ENCODE data around the gene SORD. TPM values are rescaled to one million over a fixed set of nuclear protein-coding genes. Genes with fewer than 3 reads are reported as not detected.
"Not testable (repeated sequence)": the region's sequence is repeated elsewhere in the genome, so short reads cannot be mapped to it uniquely, and the experiment has no call there.

SORD gene
- total and polyA plus RNA-seq, 9 of the 15 experiments (the other 6 are each of a cell fraction or from before 2014, with no cell fraction given): 5.9 to 79.2 (median 29.6) TPM

- TF ChIP-seq, protein P1, sequence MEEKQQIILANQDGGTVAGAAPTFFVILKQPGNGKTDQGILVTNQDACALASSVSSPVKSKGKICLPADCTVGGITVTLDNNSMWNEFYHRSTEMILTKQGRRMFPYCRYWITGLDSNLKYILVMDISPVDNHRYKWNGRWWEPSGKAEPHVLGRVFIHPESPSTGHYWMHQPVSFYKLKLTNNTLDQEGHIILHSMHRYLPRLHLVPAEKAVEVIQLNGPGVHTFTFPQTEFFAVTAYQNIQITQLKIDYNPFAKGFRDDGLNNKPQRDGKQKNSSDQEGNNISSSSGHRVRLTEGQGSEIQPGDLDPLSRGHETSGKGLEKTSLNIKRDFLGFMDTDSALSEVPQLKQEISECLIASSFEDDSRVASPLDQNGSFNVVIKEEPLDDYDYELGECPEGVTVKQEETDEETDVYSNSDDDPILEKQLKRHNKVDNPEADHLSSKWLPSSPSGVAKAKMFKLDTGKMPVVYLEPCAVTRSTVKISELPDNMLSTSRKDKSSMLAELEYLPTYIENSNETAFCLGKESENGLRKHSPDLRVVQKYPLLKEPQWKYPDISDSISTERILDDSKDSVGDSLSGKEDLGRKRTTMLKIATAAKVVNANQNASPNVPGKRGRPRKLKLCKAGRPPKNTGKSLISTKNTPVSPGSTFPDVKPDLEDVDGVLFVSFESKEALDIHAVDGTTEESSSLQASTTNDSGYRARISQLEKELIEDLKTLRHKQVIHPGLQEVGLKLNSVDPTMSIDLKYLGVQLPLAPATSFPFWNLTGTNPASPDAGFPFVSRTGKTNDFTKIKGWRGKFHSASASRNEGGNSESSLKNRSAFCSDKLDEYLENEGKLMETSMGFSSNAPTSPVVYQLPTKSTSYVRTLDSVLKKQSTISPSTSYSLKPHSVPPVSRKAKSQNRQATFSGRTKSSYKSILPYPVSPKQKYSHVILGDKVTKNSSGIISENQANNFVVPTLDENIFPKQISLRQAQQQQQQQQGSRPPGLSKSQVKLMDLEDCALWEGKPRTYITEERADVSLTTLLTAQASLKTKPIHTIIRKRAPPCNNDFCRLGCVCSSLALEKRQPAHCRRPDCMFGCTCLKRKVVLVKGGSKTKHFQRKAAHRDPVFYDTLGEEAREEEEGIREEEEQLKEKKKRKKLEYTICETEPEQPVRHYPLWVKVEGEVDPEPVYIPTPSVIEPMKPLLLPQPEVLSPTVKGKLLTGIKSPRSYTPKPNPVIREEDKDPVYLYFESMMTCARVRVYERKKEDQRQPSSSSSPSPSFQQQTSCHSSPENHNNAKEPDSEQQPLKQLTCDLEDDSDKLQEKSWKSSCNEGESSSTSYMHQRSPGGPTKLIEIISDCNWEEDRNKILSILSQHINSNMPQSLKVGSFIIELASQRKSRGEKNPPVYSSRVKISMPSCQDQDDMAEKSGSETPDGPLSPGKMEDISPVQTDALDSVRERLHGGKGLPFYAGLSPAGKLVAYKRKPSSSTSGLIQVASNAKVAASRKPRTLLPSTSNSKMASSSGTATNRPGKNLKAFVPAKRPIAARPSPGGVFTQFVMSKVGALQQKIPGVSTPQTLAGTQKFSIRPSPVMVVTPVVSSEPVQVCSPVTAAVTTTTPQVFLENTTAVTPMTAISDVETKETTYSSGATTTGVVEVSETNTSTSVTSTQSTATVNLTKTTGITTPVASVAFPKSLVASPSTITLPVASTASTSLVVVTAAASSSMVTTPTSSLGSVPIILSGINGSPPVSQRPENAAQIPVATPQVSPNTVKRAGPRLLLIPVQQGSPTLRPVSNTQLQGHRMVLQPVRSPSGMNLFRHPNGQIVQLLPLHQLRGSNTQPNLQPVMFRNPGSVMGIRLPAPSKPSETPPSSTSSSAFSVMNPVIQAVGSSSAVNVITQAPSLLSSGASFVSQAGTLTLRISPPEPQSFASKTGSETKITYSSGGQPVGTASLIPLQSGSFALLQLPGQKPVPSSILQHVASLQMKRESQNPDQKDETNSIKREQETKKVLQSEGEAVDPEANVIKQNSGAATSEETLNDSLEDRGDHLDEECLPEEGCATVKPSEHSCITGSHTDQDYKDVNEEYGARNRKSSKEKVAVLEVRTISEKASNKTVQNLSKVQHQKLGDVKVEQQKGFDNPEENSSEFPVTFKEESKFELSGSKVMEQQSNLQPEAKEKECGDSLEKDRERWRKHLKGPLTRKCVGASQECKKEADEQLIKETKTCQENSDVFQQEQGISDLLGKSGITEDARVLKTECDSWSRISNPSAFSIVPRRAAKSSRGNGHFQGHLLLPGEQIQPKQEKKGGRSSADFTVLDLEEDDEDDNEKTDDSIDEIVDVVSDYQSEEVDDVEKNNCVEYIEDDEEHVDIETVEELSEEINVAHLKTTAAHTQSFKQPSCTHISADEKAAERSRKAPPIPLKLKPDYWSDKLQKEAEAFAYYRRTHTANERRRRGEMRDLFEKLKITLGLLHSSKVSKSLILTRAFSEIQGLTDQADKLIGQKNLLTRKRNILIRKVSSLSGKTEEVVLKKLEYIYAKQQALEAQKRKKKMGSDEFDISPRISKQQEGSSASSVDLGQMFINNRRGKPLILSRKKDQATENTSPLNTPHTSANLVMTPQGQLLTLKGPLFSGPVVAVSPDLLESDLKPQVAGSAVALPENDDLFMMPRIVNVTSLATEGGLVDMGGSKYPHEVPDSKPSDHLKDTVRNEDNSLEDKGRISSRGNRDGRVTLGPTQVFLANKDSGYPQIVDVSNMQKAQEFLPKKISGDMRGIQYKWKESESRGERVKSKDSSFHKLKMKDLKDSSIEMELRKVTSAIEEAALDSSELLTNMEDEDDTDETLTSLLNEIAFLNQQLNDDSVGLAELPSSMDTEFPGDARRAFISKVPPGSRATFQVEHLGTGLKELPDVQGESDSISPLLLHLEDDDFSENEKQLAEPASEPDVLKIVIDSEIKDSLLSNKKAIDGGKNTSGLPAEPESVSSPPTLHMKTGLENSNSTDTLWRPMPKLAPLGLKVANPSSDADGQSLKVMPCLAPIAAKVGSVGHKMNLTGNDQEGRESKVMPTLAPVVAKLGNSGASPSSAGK (IDR thresholded peaks at IDR 0.05): peak; percentile 30; the same call in 1 of the 2 replicates
- TF ChIP-seq, protein P2, sequence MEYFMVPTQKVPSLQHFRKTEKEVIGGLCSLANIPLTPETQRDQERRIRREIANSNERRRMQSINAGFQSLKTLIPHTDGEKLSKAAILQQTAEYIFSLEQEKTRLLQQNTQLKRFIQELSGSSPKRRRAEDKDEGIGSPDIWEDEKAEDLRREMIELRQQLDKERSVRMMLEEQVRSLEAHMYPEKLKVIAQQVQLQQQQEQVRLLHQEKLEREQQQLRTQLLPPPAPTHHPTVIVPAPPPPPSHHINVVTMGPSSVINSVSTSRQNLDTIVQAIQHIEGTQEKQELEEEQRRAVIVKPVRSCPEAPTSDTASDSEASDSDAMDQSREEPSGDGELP (CRISPR knock-in tag; IDR thresholded peaks at IDR 0.05; ENCODE audit: borderline replicate concordance): peak; percentile 90
- TF ChIP-seq MYC (IDR thresholded peaks at IDR 0.05; ENCODE audit: low read depth, low read length): peak; percentile 36; the same call in 1 of the 2 replicates
- TF ChIP-seq MYC (CRISPR knock-in tag; IDR thresholded peaks at IDR 0.05; ENCODE audit: borderline replicate concordance, low read depth): not testable (repeated sequence)
These were observed 14.1 kb downstream of the SORD start (continued) for GRCh38 chr15:45036812-45037781.

All from K562 (cell line).